Colonic mucosa (tissue), 4 donors: Measurements from ENCODE around the gene KCNK10. TPM values are rescaled to one million over a fixed set of nuclear protein-coding genes. Genes with fewer than 3 reads are reported as not detected.

Experiments used
- DNase-seq: peaks from one replicate; pipeline ENCODE4 v3.0.0-alpha.2; 2020
- H3K27ac ChIP-seq: fragments of 200-600 bp; one replicate; pipeline ENCODE4 v1.8.0; 2021
- H3K27me3 ChIP-seq: fragments of 200-600 bp; one replicate; pipeline ENCODE4 v1.8.0; 2021
- H3K36me3 ChIP-seq: fragments of 200-600 bp; one replicate; pipeline ENCODE4 v1.8.0; 2021
- H3K4me1 ChIP-seq: fragments of 200-600 bp; one replicate; pipeline ENCODE4 v1.8.0; 2021; ENCODE audit warnings: mild to moderate bottlenecking
- H3K4me3 ChIP-seq: fragments of 200-600 bp; one replicate; pipeline ENCODE4 v1.8.0; 2021
- H3K9ac ChIP-seq, 2 donors: one replicate each; pipeline ENCODE4 v1.7.0; 2013; ENCODE audit warnings: control low read depth in 2 of 2, low read depth in 2 of 2, low read length in 2 of 2
- H3K9me3 ChIP-seq: fragments of 200-600 bp; one replicate; pipeline ENCODE4 v1.8.0; 2021
- CTCF ChIP-seq: fragments of 200-600 bp; IDR thresholded peaks from one replicate; pipeline ENCODE4 v1.8.0; 2022; ENCODE audit warnings: antibody characterized with exemption, mild to moderate bottlenecking
- intact Hi-C: fragments of 100-400 bp; cut with DNase I; formaldehyde crosslinking; loops from one replicate; pipeline ENCODE4 v1.14.1; 2022
- total RNA-seq, 2 donors: library from RNA; stranded (reverse); fragmentation: NEBNext Ultra II Directional in 1 of 2; extraction: Animal tissue kit (Norgen Biotek cat#: 25700) in 1 of 2; gene quantifications; one replicate each; pipeline ENCODE4 v1.2.1, GENCODE V29; 2021
- donor health status: healthy.
- donor health status: DM: no; HTN: no; CAD: no.
- donor health status: DM: no; HTN: no; CAD: no.

Gene KCNK10
- total RNA-seq, 2 donors from 2014 or later, result 0.74 to 2.1 TPM

- Histone ChIP-seq H3K9ac (no peak overlapping the region), H3K9me3 (no peaks in the 10 kb centered on the region), H3K27ac (no peak overlapping the region), H3K36me3 (no peaks in the 10 kb centered on the region), H3K4me3 (no peak overlapping the region), H3K4me1 (no peaks in the 10 kb centered on the region), H3K27me3 (no peaks in the 10 kb centered on the region)
- intact Hi-C loops, result no loop called here
- no peak for DNase-seq
- no peak for TF ChIP-seq CTCF
These were observed 65.0 kb downstream of the KCNK10 start for GRCh38 chr14:88258021-88258420.

- TF ChIP-seq CTCF, result no peak
- H3K27ac ChIP-seq, result no peak overlapping the region
- no peaks in the 10 kb centered on the region for H3K4me1 ChIP-seq
- no peaks in the 10 kb centered on the region for H3K27me3 ChIP-seq
- no peaks in the 10 kb centered on the region for H3K9me3 ChIP-seq
- H3K4me3 ChIP-seq, result no peak overlapping the region
- H3K36me3 ChIP-seq, result no peaks in the 10 kb centered on the region
- H3K9ac ChIP-seq, result no peak overlapping the region
- intact Hi-C loops, result no loop called here
- no peak for DNase-seq
These were observed 65.8 kb downstream of the KCNK10 start for GRCh38 chr14:88256997-88257950.

GRCh38 chr14:88255798-88256197, 67.3 kb downstream of the KCNK10 start:
- no peak for TF ChIP-seq CTCF
- Histone ChIP-seq H3K9me3 (no peaks in the 10 kb centered on the region), H3K27ac (no peak overlapping the region), H3K36me3 (no peaks in the 10 kb centered on the region), H3K27me3 (no peaks in the 10 kb centered on the region), H3K4me3 (no peak overlapping the region), H3K9ac (no peak overlapping the region), H3K4me1 (no peaks in the 10 kb centered on the region)
- DNase-seq, result no peak
- intact Hi-C loops, result no loop called here

- no peak for TF ChIP-seq CTCF
- intact Hi-C loops, result no loop called here
These were observed 67.9 kb downstream of the KCNK10 start for GRCh38 chr14:88255196-88255595.

GRCh38 chr14:88252498-88252897, 70.6 kb downstream of the KCNK10 start:
- intact Hi-C loops, result no loop called here
- no peaks in the 10 kb centered on the region for H3K4me1 ChIP-seq
- H3K9me3 ChIP-seq, result no peaks in the 10 kb centered on the region

More at GRCh38 chr14:88255196-88255595, 67.9 kb downstream of the KCNK10 start:
- Histone ChIP-seq H3K4me3 (no peak overlapping the region), H3K27ac (no peak overlapping the region), H3K36me3 (no peaks in the 10 kb centered on the region), H3K27me3 (no peaks in the 10 kb centered on the region), H3K9me3 (no peaks in the 10 kb centered on the region), H3K4me1 (no peaks in the 10 kb centered on the region), H3K9ac (no peak overlapping the region)
- DNase-seq, result no peak

More at GRCh38 chr14:88252498-88252897, 70.6 kb downstream of the KCNK10 start:
- TF ChIP-seq CTCF, result no peak
- no peak overlapping the region for H3K4me3 ChIP-seq
- no peak overlapping the region for H3K27ac ChIP-seq
- no peaks in the 10 kb centered on the region for H3K27me3 ChIP-seq
- no peak for DNase-seq
- H3K36me3 ChIP-seq, result no peaks in the 10 kb centered on the region
- H3K9ac ChIP-seq, result no peak overlapping the region
